Left lung (tissue), 10 donors: ENCODE measurements around the gene CDC25B. TPM values are rescaled to one million over a fixed set of nuclear protein-coding genes. Genes with fewer than 3 reads are reported as not detected.
A peak's percentile ranks its signal among the peaks of the same experiment; 100 is the strongest.

Source experiments
- ATAC-seq: fragments of 200-7000 bp; cut with Tn5 transposase; one replicate; pipeline ENCODE4 v1.9.1; 2020; ENCODE audit warnings: moderate library complexity
- DNase-seq, 4 donors: peaks; one replicate each; pipeline ENCODE4 v3.0.0-alpha.2; 2013 to 2020
- H3K27ac ChIP-seq, 2 donors: fragments of 200-600 bp; sonication (generic) in 1 of 2; one replicate each; pipeline versions ENCODE4 v1.5.0 to v1.8.0; 2020 to 2021
- H3K27me3 ChIP-seq, 2 donors: fragments of 200-600 bp; sonication (generic) in 1 of 2; one replicate each; pipeline versions ENCODE4 v1.5.0 to v1.8.0; 2020 to 2021
- H3K36me3 ChIP-seq, 2 donors: fragments of 200-600 bp; sonication (generic) in 1 of 2; one replicate each; pipeline versions ENCODE4 v1.5.0 to v1.8.0; 2020 to 2021
- H3K4me1 ChIP-seq, 2 donors: fragments of 200-600 bp; one replicate each; pipeline ENCODE4 v1.8.0; 2021
- H3K4me3 ChIP-seq, 2 donors: fragments of 200-600 bp; sonication (generic) in 1 of 2; one replicate each; pipeline versions ENCODE4 v1.5.0 to v1.8.0; 2020 to 2021; ENCODE audit warnings: mild to moderate bottlenecking in 1 of 2
- H3K9me3 ChIP-seq, 2 donors: fragments of 200-600 bp; sonication (generic) in 1 of 2; one replicate each; pipeline versions ENCODE4 v1.5.0 to v1.8.0; 2020 to 2021
- CTCF ChIP-seq, 2 donors: fragments of 200-600 bp; sonication (generic) in 1 of 2; IDR thresholded peaks; one replicate each; pipeline versions ENCODE4 v1.5.0 to v1.8.0; 2021; ENCODE audit warnings: antibody characterized with exemption in 2 of 2
- intact Hi-C, 2 donors: fragments of 100-400 bp; cut with DNase I; formaldehyde crosslinking; loops; one replicate each; pipeline versions ENCODE4 v1.11.2 to v1.14.2; 2022
- polyA plus RNA-seq, 6 donors: library from polyadenylated mRNA; unstranded; fragments of 120-200 nt; gene quantifications; one replicate each; pipeline ENCODE4 v1.2.1, GENCODE V29; 2013; ENCODE audit not compliant: insufficient read length in 6 of 6
- total RNA-seq, 2 donors: library from RNA; stranded (reverse); fragmentation: NEBNext Ultra II Directional; extraction: Animal tissue kit (Norgen Biotek cat#: 25700); gene quantifications; one replicate each; pipeline ENCODE4 v1.2.1, GENCODE V29; 2021
- donor health status: DM: no; HTN: yes; CAD: no.
- donor health status: DM: no; HTN: no; CAD: no.

Gene CDC25B
- total and polyA plus RNA-seq, 8 donors = 50.8 to 121 (median 60.4) TPM

- Histone ChIP-seq H3K36me3 (peaks cover 0 to 85% of the 10 kb centered on the region in 2 donors), H3K27me3 (no peaks in the 10 kb centered on the region), H3K4me1 (peaks cover 67 to 98% of the 10 kb centered on the region in 2 donors), H3K4me3 (no peak overlapping the region), H3K27ac (peak overlapping the region in 1 of 2 donors; percentile 21), H3K9me3 (no peaks in the 10 kb centered on the region)
- intact Hi-C loops = no loop called here
- DNase-seq (no peak), ATAC-seq (no peak)
- TF ChIP-seq CTCF (IDR thresholded peaks at IDR 0.05) = no peak
These were observed 5.2 kb downstream of the CDC25B start for GRCh38 chr20:3801299-3801698.

GRCh38 chr20:3801846-3802245 lies 5.7 kb downstream of the CDC25B start:
- Histone ChIP-seq H3K27me3 (no peaks in the 10 kb centered on the region), H3K4me1 (peaks cover 73 to 99% of the 10 kb centered on the region in 2 donors), H3K9me3 (no peaks in the 10 kb centered on the region), H3K4me3 (peak overlapping the region in 1 of 2 donors; percentile 7), H3K36me3 (peaks cover 0 to 85% of the 10 kb centered on the region in 2 donors), H3K27ac (peak overlapping the region; percentile 21 to 69)
- DNase-seq (peak in 1 of 4 donors; percentile 83), ATAC-seq (peak; percentile 8)
- no peak for TF ChIP-seq CTCF (IDR thresholded peaks at IDR 0.05)
- intact Hi-C loops = no loop called here

- Histone ChIP-seq H3K27me3 (no peaks in the 10 kb centered on the region), H3K4me1 (peaks cover 74 to 99% of the 10 kb centered on the region in 2 donors), H3K36me3 (peaks cover 0 to 82% of the 10 kb centered on the region in 2 donors), H3K27ac (peak overlapping the region; percentile 21 to 69), H3K4me3 (no peak overlapping the region), H3K9me3 (no peaks in the 10 kb centered on the region)
- DNase-seq (peak in 1 of 4 donors; percentile 55), ATAC-seq (peak; percentile 6)
- intact Hi-C loops = no loop called here
- TF ChIP-seq CTCF (IDR thresholded peaks at IDR 0.05) = no peak
These were observed 6.6 kb downstream of the CDC25B start for GRCh38 chr20:3802524-3803239.

- DNase-seq (peak in 1 of 4 donors; percentile 30), ATAC-seq (no peak)
- no peak for TF ChIP-seq CTCF (IDR thresholded peaks at IDR 0.05)
- Histone ChIP-seq H3K27ac (peak overlapping the region; percentile 69 to 89), H3K4me1 (peaks cover 74 to 99% of the 10 kb centered on the region in 2 donors), H3K27me3 (no peaks in the 10 kb centered on the region), H3K4me3 (no peak overlapping the region), H3K9me3 (no peaks in the 10 kb centered on the region), H3K36me3 (peaks cover 0 to 78% of the 10 kb centered on the region in 2 donors)
- intact Hi-C loops = no loop called here
These were observed 7.2 kb downstream of the CDC25B start for GRCh38 chr20:3803289-3803688.

GRCh38 chr20:3803854-3804253 lies 7.7 kb downstream of the CDC25B start:
- no peaks in the 10 kb centered on the region for H3K27me3 ChIP-seq
- H3K4me1 ChIP-seq = peaks cover 74 to 99% of the 10 kb centered on the region in 2 donors
- H3K9me3 ChIP-seq = no peaks in the 10 kb centered on the region
- ATAC-seq = no peak
- H3K27ac ChIP-seq = peak overlapping the region; percentile 69 to 89
- H3K4me3 ChIP-seq = no peak overlapping the region
- peaks cover 0 to 72% of the 10 kb centered on the region in 2 donors for H3K36me3 ChIP-seq
- TF ChIP-seq CTCF (IDR thresholded peaks at IDR 0.05) = no peak
- intact Hi-C loops = no loop called here
- peak in 1 of 4 donors; percentile 32 for DNase-seq
